H1 (cell line): ENCODE measurements around the gene ITPK1. TPM values are rescaled to one million over a fixed set of nuclear protein-coding genes. Genes with fewer than 3 reads are reported as not detected.
A peak's percentile ranks its signal among the peaks of the same experiment; 100 is the strongest.

Source experiments
- CTCF ChIA-PET: fragments of 300-600 bp; sonication (Branson Sonifier 250); formaldehyde crosslinking; loops from one replicate; lab custom pipeline; 2021; ENCODE audit not compliant: partially characterized antibody; lab: Charles Lee
- POLR2A ChIA-PET: fragments of 300-600 bp; sonication (Branson Sonifier 250); formaldehyde crosslinking; loops from one replicate; lab custom pipeline; 2021; ENCODE audit warnings: inconsistent platforms; ENCODE audit not compliant: partially characterized antibody; lab: Charles Lee
- DNase-seq, 2 experiments: peaks; one replicate each; pipeline versions ENCODE4 v3.0.0 to v3.0.0-alpha.2; 2010 to 2022; ENCODE audit warnings: low spot score in 2 of 2, low read depth in 1 of 2, mixed read lengths in 1 of 2
- FAIRE-seq: peaks from 2 replicates; lab custom pipeline; 2011; peaks lifted over from hg19 to GRCh38; lab: Jason Lieb, UNC
- H2AFZ ChIP-seq: 2 replicates; pipeline ENCODE4 v1.8.1; 2012; ENCODE audit warnings: low read length, inconsistent platforms
- H2AK5ac ChIP-seq: 2 replicates; pipeline ENCODE4 v1.6.1; 2013; ENCODE audit warnings: low read depth, low read length
- H2BK120ac ChIP-seq: replicated peaks from 2 replicates; pipeline ENCODE3; 2013; ENCODE audit warnings: low read depth, low read length, inconsistent platforms
- H2BK12ac ChIP-seq: 2 replicates; pipeline ENCODE4 v1.6.1; 2013; ENCODE audit warnings: low read depth, low read length
- H2BK15ac ChIP-seq: 2 replicates; pipeline ENCODE4 v1.6.1; 2013; ENCODE audit warnings: low read length
- H2BK20ac ChIP-seq: 2 replicates; pipeline ENCODE4 v1.6.1; 2013; ENCODE audit warnings: low read length
- H2BK5ac ChIP-seq: 2 replicates; pipeline ENCODE4 v1.6.1; 2013; ENCODE audit warnings: low read depth, low read length
- H3K14ac ChIP-seq: 2 replicates; pipeline ENCODE4 v1.6.1; 2013; ENCODE audit warnings: inconsistent platforms; ENCODE audit not compliant: insufficient read length
- H3K18ac ChIP-seq: 2 replicates; pipeline ENCODE4 v1.6.1; 2013; ENCODE audit warnings: low read length; ENCODE audit errors: extremely low read depth
- H3K23ac ChIP-seq: 2 replicates; pipeline ENCODE4 v1.6.1; 2013; ENCODE audit warnings: inconsistent platforms; ENCODE audit not compliant: insufficient read length
- H3K23me2 ChIP-seq: 2 replicates; pipeline ENCODE4 v1.6.1; 2013; ENCODE audit warnings: low read depth, low read length
- H3K27ac ChIP-seq: 2 replicates; pipeline ENCODE4 v1.6.1; 2011; ENCODE audit warnings: low read depth, low read length, inconsistent platforms
- H3K27me3 ChIP-seq, 4 experiments: replicated peaks in 1 of 4; 1 replicate in 1 of 4; 2 replicates in 3 of 4; pipeline versions ENCODE4 v1.6.1 to v1.8.1; 2011 to 2013; ENCODE audit warnings: low read length in 3 of 4, mild to moderate bottlenecking in 3 of 4, inconsistent platforms in 2 of 4, mixed read lengths in 2 of 4, moderate library complexity in 1 of 4; ENCODE audit not compliant: control insufficient read depth in 3 of 4, insufficient read depth in 3 of 4; ENCODE audit errors: extremely low read depth in 1 of 4
- H3K36me3 ChIP-seq, 4 experiments: 2 replicates each; pipeline versions ENCODE4 v1.6.1 to v1.8.1; 2011 to 2013; ENCODE audit warnings: mild to moderate bottlenecking in 4 of 4, low read length in 3 of 4, moderate library complexity in 2 of 4, control low read depth in 1 of 4, inconsistent platforms in 1 of 4; ENCODE audit not compliant: insufficient read depth in 4 of 4, control insufficient read depth in 2 of 4
- H3K4ac ChIP-seq: replicated peaks from 2 replicates; pipeline ENCODE3; 2013; ENCODE audit warnings: low read length, low read depth, mixed read lengths, inconsistent platforms; ENCODE audit not compliant: insufficient read length
- H3K4me1 ChIP-seq, 4 experiments: replicated peaks in 1 of 4; 1 replicate in 1 of 4; 2 replicates in 3 of 4; pipeline versions ENCODE4 v1.6.1 to v1.8.1; 2011 to 2013; ENCODE audit warnings: low read length in 3 of 4, inconsistent platforms in 2 of 4, mixed read lengths in 1 of 4; ENCODE audit not compliant: insufficient read depth in 4 of 4, control insufficient read depth in 3 of 4
- H3K4me2 ChIP-seq, 2 experiments: 2 replicates each; pipeline versions ENCODE4 v1.6.1 to v1.8.1; 2011 to 2013; ENCODE audit warnings: low read depth in 2 of 2, low read length in 2 of 2, control low read depth in 1 of 2, inconsistent platforms in 1 of 2, mild to moderate bottlenecking in 1 of 2; ENCODE audit not compliant: insufficient read depth in 1 of 2
- H3K4me3 ChIP-seq, 4 experiments: fragments of 200-600, 300-600 bp in 1 of 4; sonication (generic), shearing (Covaris generic), sonication (Bioruptor Twin) in 1 of 4; 2 replicates each; pipeline versions ENCODE4 v1.5.1 to v1.8.1; 2011 to 2016; ENCODE audit warnings: low read length in 4 of 4, low read depth in 3 of 4, control low read depth in 2 of 4, inconsistent platforms in 2 of 4, mild to moderate bottlenecking in 2 of 4, mixed read lengths in 1 of 4, moderate library complexity in 1 of 4; ENCODE audit not compliant: insufficient read depth in 2 of 4; ENCODE audit errors: extremely low read depth in 1 of 4
- H3K56ac ChIP-seq: replicated peaks from 2 replicates; pipeline ENCODE3; 2013; ENCODE audit warnings: low read depth, mild to moderate bottlenecking, mixed read lengths, low read length, inconsistent platforms; ENCODE audit not compliant: insufficient read length
- H3K79me1 ChIP-seq: 2 replicates; pipeline ENCODE4 v1.6.1; 2013; ENCODE audit warnings: low read depth, low read length, control low read depth
- H3K79me2 ChIP-seq, 2 experiments: 2 replicates each; pipeline versions ENCODE4 v1.6.1 to v1.8.1; 2012 to 2013; ENCODE audit warnings: low read length in 2 of 2, mild to moderate bottlenecking in 2 of 2, inconsistent platforms in 1 of 2; ENCODE audit not compliant: insufficient read depth in 2 of 2, control insufficient read depth in 1 of 2
- H3K9ac ChIP-seq, 4 experiments: replicated peaks in 1 of 4; 1 replicate in 1 of 4; 2 replicates in 3 of 4; pipeline versions ENCODE4 v1.6.1 to v1.8.1; 2011 to 2013; ENCODE audit warnings: low read depth in 3 of 4, low read length in 3 of 4, control low read depth in 2 of 4, mild to moderate bottlenecking in 2 of 4, moderate library complexity in 2 of 4, inconsistent platforms in 1 of 4; ENCODE audit errors: extremely low read depth in 1 of 4
- H3K9me3 ChIP-seq, 2 experiments: 2 replicates each; pipeline versions ENCODE4 v1.6.1 to v1.8.1; 2012 to 2013; ENCODE audit warnings: mild to moderate bottlenecking in 2 of 2, moderate library complexity in 2 of 2, control low read depth in 1 of 2, inconsistent platforms in 1 of 2, low read depth in 1 of 2, low read length in 1 of 2, mixed read lengths in 1 of 2; ENCODE audit not compliant: insufficient read depth in 2 of 2
- H4K20me1 ChIP-seq, 2 experiments: replicated peaks in 1 of 2; 2 replicates each; pipeline versions ENCODE3 to v1.8.1; 2011 to 2013; ENCODE audit warnings: inconsistent platforms in 2 of 2, low read length in 2 of 2, mild to moderate bottlenecking in 1 of 2; ENCODE audit not compliant: insufficient read depth in 2 of 2, control insufficient read depth in 1 of 2
- H4K5ac ChIP-seq: 2 replicates; pipeline ENCODE4 v1.6.1; 2013; ENCODE audit warnings: low read length, low read depth, mixed read lengths, inconsistent platforms; ENCODE audit not compliant: insufficient read length
- H4K8ac ChIP-seq: 2 replicates; pipeline ENCODE4 v1.8.0; 2013; ENCODE audit warnings: mild to moderate bottlenecking, moderate library complexity, low read length, inconsistent platforms; ENCODE audit not compliant: insufficient read depth; ENCODE audit errors: extremely low read depth
- H4K91ac ChIP-seq: replicated peaks from 2 replicates; pipeline ENCODE3; 2013; ENCODE audit warnings: low read length, mixed read lengths, inconsistent platforms; ENCODE audit not compliant: insufficient read length
- CHD2 ChIP-seq: IDR thresholded peaks from 2 replicates; pipeline ENCODE4 v1.6.1; 2012; ENCODE audit warnings: low read length, improper control_type of control experiment
- GABPA ChIP-seq: IDR thresholded peaks from 2 replicates; pipeline ENCODE4 v1.6.1; 2011; ENCODE audit warnings: mild to moderate bottlenecking, low read length, moderate library complexity, borderline replicate concordance; ENCODE audit not compliant: insufficient read depth
- HDAC2 ChIP-seq, 2 experiments: fragments of 300-600 bp in 1 of 2; sonication (generic) in 1 of 2; IDR thresholded peaks; 2 replicates each; pipeline ENCODE4 v1.6.1; 2011 to 2012; ENCODE audit warnings: low read depth in 2 of 2, low read length in 2 of 2, mild to moderate bottlenecking in 2 of 2, moderate library complexity in 2 of 2, borderline replicate concordance in 1 of 2, inconsistent platforms in 1 of 2
- SAP30 ChIP-seq: fragments of 300-600 bp; sonication (generic); IDR thresholded peaks from 2 replicates; pipeline ENCODE4 v1.7.1; 2012; ENCODE audit warnings: low read length, moderate library complexity, mild to moderate bottlenecking, inconsistent platforms; ENCODE audit not compliant: insufficient read depth, insufficient replicate concordance
- SIRT6 ChIP-seq: IDR thresholded peaks from one replicate; pipeline ENCODE4 v1.7.1; 2012; ENCODE audit warnings: low read length, inconsistent platforms
- SP4 ChIP-seq: IDR thresholded peaks from 2 replicates; pipeline ENCODE4 v1.6.1; 2012; ENCODE audit warnings: low read length, inconsistent platforms
- WGBS, 2 experiments: shearing (Covaris generic) in 1 of 2; methylation state at CpG; one replicate each; pipeline versions ENCODE4 v1.1.6 to v1.1.7; 2013 to 2015; ENCODE audit warnings: low lambda C conversion rate in 2 of 2, mixed read lengths in 2 of 2, inconsistent platforms in 1 of 2, low coverage in 1 of 2, missing lambda C conversion rate in 1 of 2; ENCODE audit not compliant: insufficient replicate concordance in 2 of 2, insufficient coverage in 1 of 2, insufficient read length in 1 of 2; ENCODE audit errors: extremely low coverage in 1 of 2, missing lambda C conversion rate in 1 of 2; 5-methylcytosine and 5-hydroxymethylcytosine counted together
- polyA plus RNA-seq, 7 experiments: library from polyadenylated mRNA; depleted of rRNA in 3 of 7; stranded (reverse) in 5 of 7; unstranded in 2 of 7; fragments of >200 nt in 5 of 7; fragments of 200-250 nt in 2 of 7; gene quantifications; 1 replicate in 5 of 7; 2 replicates in 1 of 7; 4 replicates in 1 of 7; pipeline versions ENCODE4 v1.2.1 to v1.2.3, GENCODE V29; 2011 to 2013; ENCODE audit warnings: missing spikeins in 2 of 7, mixed read lengths in 2 of 7
- total RNA-seq: library from RNA; stranded (reverse); fragmentation: NEBNext Ultra II Directional; extraction: Animal tissue kit (Norgen Biotek cat#: 25700); gene quantifications from 2 replicates; pipeline ENCODE4 v1.2.1, GENCODE V29; 2021

The ITPK1 gene
- total and polyA plus RNA-seq, 2 of the 8 experiments (the other 6 are each of a cell fraction or from before 2014, with no cell fraction given), result 108 to 143 TPM

GRCh38 chr14:93060841-93061240, 54.9 kb downstream of the ITPK1 start:
- peaks cover 0 to 49% of the 10 kb centered on the region in 2 experiments; a peak in 2 of 4 replicates for H3K79me2 ChIP-seq
- POLR2A ChIA-PET, result interaction anchor here (0.9 kb wide), 1 partner anchor 10 kb away, joined by 3 read pairs; no protein-coding TSS in a partner anchor

More at GRCh38 chr14:93060841-93061240, 54.9 kb downstream of the ITPK1 start:
- no peak for TF ChIP-seq HDAC2 (IDR thresholded peaks at IDR 0.05; ENCODE audit: borderline replicate concordance in 1 of 2, low read depth in 2 of 2, low read length in 2 of 2)
- TF ChIP-seq CHD2, result no peak
- TF ChIP-seq SIRT6, result no peak
- TF ChIP-seq SAP30, result no peak
- no peak for TF ChIP-seq GABPA
- TF ChIP-seq SP4, result no peak
- peaks cover 2 to 3% of the 10 kb centered on the region in 2 experiments for H4K20me1 ChIP-seq
- WGBS, 2 experiments, result 93% methylated on average over 1 of the region's 1 CpG; no CpG with 5 or more reads in 1 of the 2 experiments
- H3K27ac ChIP-seq, result peak overlapping the region; percentile 39; the same call in 1 of the 2 replicates
- CTCF ChIA-PET, result interaction anchor here (0.6 to 2.7 kb wide), 14 partner anchors 9 to 237 kb away, joined by 3 to 16 read pairs (median 4); no protein-coding TSS in a partner anchor
- H2BK20ac ChIP-seq, result no peak overlapping the region
- H2AFZ ChIP-seq, result no peak overlapping the region
- no peak overlapping the region for H2BK12ac ChIP-seq
- H3K4ac ChIP-seq, result no peak overlapping the region
- H2BK15ac ChIP-seq, result no peak overlapping the region; the same call in 1 of the 2 replicates
- H2AK5ac ChIP-seq, result no peak overlapping the region
- no peak overlapping the region for H2BK120ac ChIP-seq
- no peak overlapping the region for H3K14ac ChIP-seq
- H3K36me3 ChIP-seq, result no peaks in the 10 kb centered on the region
- no peak overlapping the region for H4K5ac ChIP-seq
- H3K4me2 ChIP-seq, result no peak overlapping the region
- no peak overlapping the region for H4K91ac ChIP-seq
- peaks cover 4 to 27% (median 15%) of the 10 kb centered on the region in 4 experiments for H3K4me1 ChIP-seq
- no peak overlapping the region for H3K56ac ChIP-seq
- peaks cover 14% of the 10 kb centered on the region for H3K79me1 ChIP-seq
- no peak overlapping the region for H3K18ac ChIP-seq
- no peaks in the 10 kb centered on the region for H3K23me2 ChIP-seq
- no peak overlapping the region for H3K4me3 ChIP-seq
- DNase-seq, result no peak
- no peaks in the 10 kb centered on the region for H3K9me3 ChIP-seq
- H4K8ac ChIP-seq, result no peak overlapping the region; the same call in 1 of the 2 replicates
- no peaks in the 10 kb centered on the region for H3K27me3 ChIP-seq
- no peak overlapping the region for H3K23ac ChIP-seq
- no peak for FAIRE-seq
- no peak overlapping the region for H2BK5ac ChIP-seq
- no peak overlapping the region for H3K9ac ChIP-seq
